HUES64 (cell line): ENCODE results near the gene ZNF831. TPM values are rescaled to one million over a fixed set of nuclear protein-coding genes. Genes with fewer than 3 reads are reported as not detected.

Source experiments
- H3K27ac ChIP-seq: 2 replicates; pipeline ENCODE4 v1.7.0; 2013; ENCODE audit warnings: low read depth, low read length, inconsistent platforms
- H3K27me3 ChIP-seq: 2 replicates; pipeline ENCODE4 v1.6.1; 2013; ENCODE audit warnings: mild to moderate bottlenecking, low read length; ENCODE audit not compliant: insufficient read depth
- H3K36me3 ChIP-seq: 2 replicates; pipeline ENCODE4 v1.6.1; 2013; ENCODE audit warnings: mild to moderate bottlenecking, low read length; ENCODE audit not compliant: insufficient read depth
- H3K4me1 ChIP-seq: 2 replicates; pipeline ENCODE4 v1.6.1; 2013; ENCODE audit warnings: mild to moderate bottlenecking, low read length, moderate library complexity; ENCODE audit not compliant: insufficient read depth
- H3K4me3 ChIP-seq: 2 replicates; pipeline ENCODE4 v1.5.1; 2013; ENCODE audit warnings: mild to moderate bottlenecking, low read length, moderate library complexity
- H3K9ac ChIP-seq: 2 replicates; pipeline ENCODE4 v1.6.1; 2013; ENCODE audit warnings: mild to moderate bottlenecking, low read depth, low read length
- H3K9me3 ChIP-seq: 2 replicates; pipeline ENCODE4 v1.6.1; 2013; ENCODE audit warnings: low read depth, low read length; ENCODE audit not compliant: insufficient read depth
- WGBS: fragments of 150-250, 120-280 bp; methylation state at CpG from one replicate; pipeline ENCODE4 v1.1.7; 2013; ENCODE audit warnings: missing lambda C conversion rate; 5-methylcytosine and 5-hydroxymethylcytosine counted together
- polyA plus RNA-seq, 2 experiments: library from polyadenylated mRNA; stranded (reverse); fragments of 50-300 nt; gene quantifications; one replicate each; pipeline ENCODE4 v1.2.3, GENCODE V29; 2013

The ZNF831 gene
- 0.05 TPM for polyA plus RNA-seq (2013, experiment 1 of 2)
- not detected for polyA plus RNA-seq (2013, experiment 2 of 2)

GRCh38 chr20:59163631-59164530, at the start of gene ZNF831:
ZNF831 (plus strand) TSS chr20:59163821; CDS start chr20:59191020, 27,199 bp downstream.
- WGBS: 92% methylated on average over 8 of the region's 10 CpGs
- Histone ChIP-seq H3K9ac (no peak within 1 kb of the TSS), H3K36me3 (no peaks in the 10 kb centered on the region), H3K27me3 (no peaks in the 10 kb centered on the region), H3K4me1 (no peaks in the 10 kb centered on the region), H3K27ac (no peak within 1 kb of the TSS), H3K4me3 (no peak within 1 kb of the TSS), H3K9me3 (no peaks in the 10 kb centered on the region)

GRCh38 chr20:59117526-59117925, 46.1 kb upstream of the ZNF831 start:
- Histone ChIP-seq H3K9ac (no peak overlapping the region), H3K4me1 (peaks cover 6% of the 10 kb centered on the region), H3K9me3 (0 out of 2 replicates have a peak, but pooled peaks cover 8% of the 10 kb centered on the region), H3K27me3 (no peaks in the 10 kb centered on the region), H3K4me3 (no peak overlapping the region), H3K27ac (no peak overlapping the region), H3K36me3 (no peaks in the 10 kb centered on the region)
- WGBS: 90% methylated on average over 3 of the region's 3 CpGs

GRCh38 chr20:59118855-59119254, 44.8 kb upstream of the ZNF831 start:
- Histone ChIP-seq H3K27ac (no peak overlapping the region), H3K36me3 (no peaks in the 10 kb centered on the region), H3K27me3 (no peaks in the 10 kb centered on the region; the same call in 1 of the 2 replicates), H3K4me3 (no peak overlapping the region), H3K4me1 (peaks cover 18% of the 10 kb centered on the region), H3K9me3 (0 out of 2 replicates have a peak, but pooled peaks cover 8% of the 10 kb centered on the region), H3K9ac (no peak overlapping the region)
- 95% methylated on average over 9 of the region's 9 CpGs for WGBS

- H3K9me3 ChIP-seq: 0 out of 2 replicates have a peak, but pooled peaks cover 8% of the 10 kb centered on the region
- H3K27me3 ChIP-seq: no peaks in the 10 kb centered on the region; the same call in 1 of the 2 replicates
- H3K9ac ChIP-seq: no peak overlapping the region
- H3K4me3 ChIP-seq: no peak overlapping the region
- WGBS: 91% methylated on average over 7 of the region's 7 CpGs
- H3K27ac ChIP-seq: no peak overlapping the region
- no peaks in the 10 kb centered on the region for H3K36me3 ChIP-seq
- H3K4me1 ChIP-seq: peaks cover 19% of the 10 kb centered on the region
These were observed 43.1 kb upstream of the ZNF831 start for GRCh38 chr20:59120491-59120890.

- Histone ChIP-seq H3K4me3 (no peak overlapping the region), H3K9me3 (0 out of 2 replicates have a peak, but pooled peaks cover 8% of the 10 kb centered on the region), H3K9ac (no peak overlapping the region), H3K4me1 (peaks cover 23% of the 10 kb centered on the region), H3K36me3 (no peaks in the 10 kb centered on the region), H3K27ac (no peak overlapping the region), H3K27me3 (no peaks in the 10 kb centered on the region; the same call in 1 of the 2 replicates)
- WGBS: 94% methylated on average over 5 of the region's 5 CpGs
These were observed 42.7 kb upstream of the ZNF831 start for GRCh38 chr20:59120919-59121318.

GRCh38 chr20:59121714-59122565, 41.7 kb upstream of the ZNF831 start:
- Histone ChIP-seq H3K27me3 (no peaks in the 10 kb centered on the region; the same call in 1 of the 2 replicates), H3K4me3 (no peak overlapping the region), H3K9ac (no peak overlapping the region), H3K27ac (peak overlapping the region; percentile 75; the same call in 1 of the 2 replicates), H3K9me3 (0 out of 2 replicates have a peak, but pooled peaks cover 8% of the 10 kb centered on the region), H3K36me3 (no peaks in the 10 kb centered on the region), H3K4me1 (peaks cover 29% of the 10 kb centered on the region)
- 49% methylated on average over 7 of the region's 8 CpGs for WGBS

- no peak overlapping the region for H3K9ac ChIP-seq
These were observed 41.1 kb upstream of the ZNF831 start for GRCh38 chr20:59122566-59122919.

GRCh38 chr20:59123011-59123677, 40.5 kb upstream of the ZNF831 start:
- H3K36me3 ChIP-seq: no peaks in the 10 kb centered on the region
- H3K27me3 ChIP-seq: no peaks in the 10 kb centered on the region; the same call in 1 of the 2 replicates
- H3K9me3 ChIP-seq: 0 out of 2 replicates have a peak, but pooled peaks cover 8% of the 10 kb centered on the region
- 85% methylated on average over 15 of the region's 15 CpGs for WGBS
- H3K27ac ChIP-seq: no peak overlapping the region
- H3K4me1 ChIP-seq: peaks cover 29% of the 10 kb centered on the region
- H3K4me3 ChIP-seq: no peak overlapping the region
- no peak overlapping the region for H3K9ac ChIP-seq

More at GRCh38 chr20:59122566-59122919, 41.1 kb upstream of the ZNF831 start:
- Histone ChIP-seq H3K4me1 (peaks cover 29% of the 10 kb centered on the region), H3K36me3 (no peaks in the 10 kb centered on the region), H3K27ac (peak overlapping the region; percentile 75; the same call in 1 of the 2 replicates), H3K9me3 (0 out of 2 replicates have a peak, but pooled peaks cover 8% of the 10 kb centered on the region), H3K4me3 (no peak overlapping the region), H3K27me3 (no peaks in the 10 kb centered on the region; the same call in 1 of the 2 replicates)
- WGBS: 92% methylated on average over 4 of the region's 4 CpGs

GRCh38 chr20:59123678-59124255, 39.9 kb upstream of the ZNF831 start:
- Histone ChIP-seq H3K27ac (no peak overlapping the region), H3K4me1 (peaks cover 29% of the 10 kb centered on the region), H3K4me3 (no peak overlapping the region), H3K9me3 (0 out of 2 replicates have a peak, but pooled peaks cover 8% of the 10 kb centered on the region), H3K27me3 (no peaks in the 10 kb centered on the region; the same call in 1 of the 2 replicates), H3K9ac (no peak overlapping the region), H3K36me3 (no peaks in the 10 kb centered on the region)
- 91% methylated on average over 10 of the region's 10 CpGs for WGBS
